ENCODE data around the gene HMX1.

The HMX1 gene

GRCh38 chr4:8901335-8901734 is 29.7 kb upstream of the HMX1 start:
- no peak for TF ChIP-seq CTCF (conservative IDR thresholded peaks at IDR 0.05)
- H3K27ac ChIP-seq: no peak overlapping the region

DNA sequence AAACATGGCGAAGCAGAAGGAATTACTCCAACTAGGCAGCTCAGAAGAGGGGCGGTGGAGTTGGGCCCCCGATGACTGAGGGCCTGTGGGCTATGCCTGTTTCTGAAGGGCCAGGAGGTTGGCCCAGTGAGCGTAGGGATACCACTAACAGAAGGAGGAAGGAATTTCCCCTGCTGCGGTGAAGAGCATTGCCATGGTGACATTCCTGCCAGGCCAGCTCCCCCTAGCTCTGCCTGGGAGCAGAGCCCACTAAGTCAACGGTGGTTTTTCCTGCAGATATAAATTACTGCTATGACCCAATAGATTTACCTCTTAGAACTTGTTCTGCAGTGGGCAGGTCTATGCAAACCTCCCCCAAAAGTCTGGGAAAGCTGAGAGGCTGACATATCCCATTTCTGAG is 28.9 kb upstream of the HMX1 start:
- TF ChIP-seq CTCF (conservative IDR thresholded peaks at IDR 0.05): no peak
- no peak overlapping the region for H3K27ac ChIP-seq

GRCh38 chr4:8898419-8898818 is 26.8 kb upstream of the HMX1 start:
- TF ChIP-seq CTCF (conservative IDR thresholded peaks at IDR 0.05): no peak
- H3K27ac ChIP-seq: no peak overlapping the region

DNA sequence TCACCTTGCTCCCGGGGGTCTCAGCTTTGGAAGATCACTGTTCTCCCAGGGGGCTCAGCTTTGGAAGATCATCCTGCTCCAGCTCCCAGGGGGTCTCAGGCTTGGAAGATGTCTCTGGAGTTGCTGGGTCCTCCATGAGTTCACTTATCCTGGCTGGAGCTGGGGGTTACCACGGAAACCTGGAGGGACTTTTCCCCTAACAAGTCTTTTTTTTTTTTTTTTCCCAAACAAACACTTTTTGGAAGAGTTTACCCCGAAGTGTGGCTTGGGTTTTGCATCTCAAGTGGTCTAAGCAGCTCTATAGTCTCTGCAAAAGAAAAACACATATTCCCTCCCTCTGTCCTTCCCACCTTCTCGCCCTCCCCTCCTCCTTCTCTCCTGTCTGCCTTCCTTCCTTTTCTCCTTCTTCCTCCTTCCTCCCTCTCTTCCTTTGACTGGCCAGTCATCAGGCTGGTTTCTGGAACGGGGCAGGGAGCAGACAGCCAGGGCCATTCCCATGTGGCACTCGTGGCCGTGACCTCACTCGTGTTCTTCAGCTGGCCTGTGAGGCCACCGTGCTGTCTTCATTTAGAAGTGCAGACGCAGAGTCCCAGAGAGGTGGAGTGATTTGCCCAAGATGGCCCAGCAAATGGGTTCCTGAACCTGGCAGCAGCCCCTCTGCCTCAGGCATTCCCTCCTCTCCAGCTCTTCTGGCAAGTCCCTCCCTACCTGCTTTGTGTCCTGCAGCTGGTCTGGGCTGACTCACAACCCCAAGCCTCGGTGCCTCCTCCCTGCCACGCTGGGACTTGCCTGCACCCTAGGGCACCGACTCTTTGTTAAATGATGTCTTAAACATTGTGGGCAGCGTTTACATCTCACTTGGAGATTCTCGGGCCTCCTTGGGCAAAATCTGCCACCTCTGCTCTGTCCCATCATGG is 25.9 kb upstream of the HMX1 start:
- H3K27ac ChIP-seq: no peak overlapping the region
- TF ChIP-seq CTCF (conservative IDR thresholded peaks at IDR 0.05): no peak

GRCh38 chr4:8896506-8896905 is 24.9 kb upstream of the HMX1 start:
- no peak overlapping the region for H3K27ac ChIP-seq
- TF ChIP-seq CTCF (conservative IDR thresholded peaks at IDR 0.05): no peak

GRCh38 chr4:8896071-8896470 is 24.4 kb upstream of the HMX1 start:
- no peak overlapping the region for H3K27ac ChIP-seq
- TF ChIP-seq CTCF (conservative IDR thresholded peaks at IDR 0.05): no peak

GRCh38 chr4:8895295-8895694 is 23.7 kb upstream of the HMX1 start:
- no peak overlapping the region for H3K27ac ChIP-seq
- no peak for TF ChIP-seq CTCF (conservative IDR thresholded peaks at IDR 0.05)

Measured in VCaP (cell line).